GM12878 (cell line): Measurements from ENCODE around the gene PEMT. TPM values are rescaled to one million over a fixed set of nuclear protein-coding genes. Genes with fewer than 3 reads are reported as not detected.

Experiments used
- IKZF2 ChIP-seq, 2 experiments: fragments of 450-650 bp; IDR thresholded peaks; 2 replicates each; pipeline ENCODE4 v1.6.1; 2017; ENCODE audit warnings: mild to moderate bottlenecking in 2 of 2, moderate library complexity in 2 of 2
- JUNB ChIP-seq: IDR thresholded peaks from 2 replicates; pipeline ENCODE4 v1.6.1; 2016; ENCODE audit warnings: antibody characterized with exemption, mild to moderate bottlenecking
- JUND ChIP-seq: IDR thresholded peaks from 2 replicates; pipeline ENCODE4 v1.6.1; 2012; ENCODE audit warnings: low read depth, mild to moderate bottlenecking, low read length, improper control_type of control experiment, moderate library complexity
- YY1 ChIP-seq: IDR thresholded peaks from 2 replicates; pipeline ENCODE4 v1.6.1; 2011; ENCODE audit warnings: low read depth, mild to moderate bottlenecking, low read length
- polyA plus RNA-seq, 11 experiments: library from polyadenylated mRNA; depleted of rRNA in 4 of 11; unstranded in 6 of 11; stranded (reverse) in 5 of 11; fragments of >200 nt; fragmentation: Nextera tagmentation in 4 of 11; fragmentation: Illumina TruSeq in 1 of 11; extraction: Ambion mirVana in 4 of 11; extraction: Trizol in 1 of 11; gene quantifications; 1 replicate in 1 of 11; 2 replicates in 10 of 11; pipeline versions ENCODE4 v1.2.1 to v1.2.3, GENCODE V29; 2011 to 2016; ENCODE audit warnings: inconsistent platforms in 2 of 11, missing spikeins in 2 of 11, low read depth in 1 of 11
- total RNA-seq, 4 experiments: library from RNA; depleted of rRNA in 3 of 4; stranded (reverse); fragments of >200 nt in 3 of 4; fragmentation: Illumina TruSeq in 1 of 4; extraction: Trizol in 1 of 4; gene quantifications; 2 replicates each; pipeline versions ENCODE4 v1.2.1 to v1.2.3, GENCODE V29; 2013 to 2021
- TF ChIP-seq, protein P1 (sequence below): fragments of 450-650 bp; formaldehyde crosslinking; IDR thresholded peaks from 2 replicates; pipeline ENCODE4 v1.4.0; 2022; ENCODE audit warnings: mild to moderate bottlenecking, moderate library complexity
- TF ChIP-seq, protein P2 (sequence below): fragments of 450-650 bp; IDR thresholded peaks from 2 replicates; pipeline ENCODE4 v1.6.1; 2018; ENCODE audit warnings: mild to moderate bottlenecking, low read depth, moderate library complexity; ENCODE audit not compliant: partially characterized antibody
- TF ChIP-seq, protein P3 (sequence below): IDR thresholded peaks from 2 replicates; pipeline ENCODE4 v1.6.1; 2012; ENCODE audit warnings: low read depth, low read length, improper control_type of control experiment

Gene PEMT
- total and polyA plus RNA-seq, 10 of the 15 experiments (the other 5 are each of a cell fraction or from before 2014, with no cell fraction given): 2.8 to 44.7 (median 25.4) TPM

DNA sequence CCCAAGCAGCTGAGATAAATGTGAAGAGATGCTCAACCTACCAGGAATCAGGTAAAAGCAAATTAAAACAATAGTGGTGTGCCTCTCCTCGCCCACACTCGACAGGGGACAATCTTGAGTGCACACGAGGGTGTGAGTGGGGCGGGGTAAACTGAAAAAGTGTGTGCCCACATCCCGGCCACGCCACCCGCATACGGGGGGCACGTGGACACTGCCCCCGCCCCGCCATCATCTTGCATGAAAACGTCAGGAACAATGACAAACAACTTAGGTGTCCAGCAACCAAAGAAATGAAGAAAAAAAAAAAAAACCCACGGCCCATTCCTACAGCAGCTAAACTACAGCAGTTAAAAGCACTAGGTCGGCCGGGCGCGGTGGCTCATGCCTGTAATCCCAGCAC is 14.1 kb downstream of the PEMT start (continued):
- TF ChIP-seq, protein P1, sequence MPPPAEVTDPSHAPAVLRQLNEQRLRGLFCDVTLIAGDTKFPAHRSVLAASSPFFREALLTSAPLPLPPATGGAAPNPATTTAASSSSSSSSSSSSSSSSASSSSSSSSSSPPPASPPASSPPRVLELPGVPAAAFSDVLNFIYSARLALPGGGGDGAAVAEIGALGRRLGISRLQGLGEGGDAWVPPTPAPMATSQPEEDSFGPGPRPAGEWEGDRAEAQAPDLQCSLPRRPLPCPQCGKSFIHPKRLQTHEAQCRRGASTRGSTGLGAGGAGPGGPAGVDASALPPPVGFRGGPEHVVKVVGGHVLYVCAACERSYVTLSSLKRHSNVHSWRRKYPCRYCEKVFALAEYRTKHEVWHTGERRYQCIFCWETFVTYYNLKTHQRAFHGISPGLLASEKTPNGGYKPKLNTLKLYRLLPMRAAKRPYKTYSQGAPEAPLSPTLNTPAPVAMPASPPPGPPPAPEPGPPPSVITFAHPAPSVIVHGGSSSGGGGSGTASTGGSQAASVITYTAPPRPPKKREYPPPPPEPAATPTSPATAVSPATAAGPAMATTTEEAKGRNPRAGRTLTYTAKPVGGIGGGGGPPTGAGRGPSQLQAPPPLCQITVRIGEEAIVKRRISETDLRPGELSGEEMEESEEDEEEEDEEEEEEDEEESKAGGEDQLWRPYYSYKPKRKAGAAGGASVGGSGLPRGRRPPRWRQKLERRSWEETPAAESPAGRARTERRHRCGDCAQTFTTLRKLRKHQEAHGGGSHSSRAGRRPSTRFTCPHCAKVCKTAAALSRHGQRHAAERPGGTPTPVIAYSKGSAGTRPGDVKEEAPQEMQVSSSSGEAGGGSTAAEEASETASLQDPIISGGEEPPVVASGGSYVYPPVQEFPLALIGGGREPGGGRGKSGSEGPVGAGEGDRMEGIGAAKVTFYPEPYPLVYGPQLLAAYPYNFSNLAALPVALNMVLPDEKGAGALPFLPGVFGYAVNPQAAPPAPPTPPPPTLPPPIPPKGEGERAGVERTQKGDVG (CRISPR knock-in tag): no peak
- TF ChIP-seq IKZF2 (IDR thresholded peaks at IDR 0.05) (no peak), JUND (no peak), JUNB (no peak), YY1 (no peak)
- TF ChIP-seq, protein P2, sequence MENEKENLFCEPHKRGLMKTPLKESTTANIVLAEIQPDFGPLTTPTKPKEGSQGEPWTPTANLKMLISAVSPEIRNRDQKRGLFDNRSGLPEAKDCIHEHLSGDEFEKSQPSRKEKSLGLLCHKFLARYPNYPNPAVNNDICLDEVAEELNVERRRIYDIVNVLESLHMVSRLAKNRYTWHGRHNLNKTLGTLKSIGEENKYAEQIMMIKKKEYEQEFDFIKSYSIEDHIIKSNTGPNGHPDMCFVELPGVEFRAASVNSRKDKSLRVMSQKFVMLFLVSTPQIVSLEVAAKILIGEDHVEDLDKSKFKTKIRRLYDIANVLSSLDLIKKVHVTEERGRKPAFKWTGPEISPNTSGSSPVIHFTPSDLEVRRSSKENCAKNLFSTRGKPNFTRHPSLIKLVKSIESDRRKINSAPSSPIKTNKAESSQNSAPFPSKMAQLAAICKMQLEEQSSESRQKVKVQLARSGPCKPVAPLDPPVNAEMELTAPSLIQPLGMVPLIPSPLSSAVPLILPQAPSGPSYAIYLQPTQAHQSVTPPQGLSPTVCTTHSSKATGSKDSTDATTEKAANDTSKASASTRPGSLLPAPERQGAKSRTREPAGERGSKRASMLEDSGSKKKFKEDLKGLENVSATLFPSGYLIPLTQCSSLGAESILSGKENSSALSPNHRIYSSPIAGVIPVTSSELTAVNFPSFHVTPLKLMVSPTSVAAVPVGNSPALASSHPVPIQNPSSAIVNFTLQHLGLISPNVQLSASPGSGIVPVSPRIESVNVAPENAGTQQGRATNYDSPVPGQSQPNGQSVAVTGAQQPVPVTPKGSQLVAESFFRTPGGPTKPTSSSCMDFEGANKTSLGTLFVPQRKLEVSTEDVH: no peak
- TF ChIP-seq, protein P3, sequence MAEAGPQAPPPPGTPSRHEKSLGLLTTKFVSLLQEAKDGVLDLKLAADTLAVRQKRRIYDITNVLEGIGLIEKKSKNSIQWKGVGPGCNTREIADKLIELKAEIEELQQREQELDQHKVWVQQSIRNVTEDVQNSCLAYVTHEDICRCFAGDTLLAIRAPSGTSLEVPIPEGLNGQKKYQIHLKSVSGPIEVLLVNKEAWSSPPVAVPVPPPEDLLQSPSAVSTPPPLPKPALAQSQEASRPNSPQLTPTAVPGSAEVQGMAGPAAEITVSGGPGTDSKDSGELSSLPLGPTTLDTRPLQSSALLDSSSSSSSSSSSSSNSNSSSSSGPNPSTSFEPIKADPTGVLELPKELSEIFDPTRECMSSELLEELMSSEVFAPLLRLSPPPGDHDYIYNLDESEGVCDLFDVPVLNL: no peak
